B cell (primary cell): ENCODE measurements around the gene B4GALNT4. TPM values are rescaled to one million over a fixed set of nuclear protein-coding genes. Genes with fewer than 3 reads are reported as not detected.

Source experiments
- ATAC-seq: fragments of 200-7000 bp; cut with Tn5 transposase; one replicate; pipeline ENCODE4 v1.10.0; 2021; ENCODE audit warnings: low read depth, mild to moderate bottlenecking, moderate number of reproducible peaks, moderate library complexity
- CTCF ChIA-PET: fragments of 350-600 bp; sonication (Branson Sonifier 250); formaldehyde crosslinking; loops from one replicate; lab custom pipeline; 2021; ENCODE audit warnings: antibody characterized with exemption, inconsistent platforms; lab: Charles Lee
- POLR2A ChIA-PET: fragments of 350-600 bp; sonication (Branson Sonifier 250); formaldehyde crosslinking; loops from one replicate; lab custom pipeline; 2021; ENCODE audit warnings: antibody characterized with exemption; lab: Charles Lee
- DNase-seq: peaks from one replicate; pipeline ENCODE4 v3.0.0; 2013
- H2AFZ ChIP-seq: 2 replicates; pipeline ENCODE4 v1.6.1; 2012; ENCODE audit warnings: mild to moderate bottlenecking, low read depth, low read length; ENCODE audit not compliant: insufficient read depth, poor library complexity, severe bottlenecking
- H3K27ac ChIP-seq, 2 donors: 1 replicate in 1 of 2; 2 replicates in 1 of 2; pipeline ENCODE4 v1.5.1; 2012 to 2013; ENCODE audit warnings: low read length in 2 of 2, mild to moderate bottlenecking in 2 of 2, moderate library complexity in 1 of 2
- H3K27me3 ChIP-seq, 4 experiments: fragments of 200-600 bp in 1 of 4; sonication (generic) in 1 of 4; replicated peaks in 1 of 4; 1 replicate in 2 of 4; 2 replicates in 2 of 4; pipeline versions ENCODE4 v1.6.1 to v1.7.0; 2013 to 2016; ENCODE audit warnings: low read length in 3 of 4, mild to moderate bottlenecking in 2 of 4, mixed read lengths in 1 of 4, moderate library complexity in 1 of 4; ENCODE audit not compliant: insufficient read depth in 4 of 4, control insufficient read depth in 3 of 4; ENCODE audit errors: control extremely low read depth in 1 of 4
- H3K36me3 ChIP-seq, 2 experiments: replicated peaks in 1 of 2; 1 replicate in 1 of 2; 2 replicates in 1 of 2; pipeline versions ENCODE4 v1.6.1 to v1.7.1; 2013; ENCODE audit warnings: low read length in 1 of 2; ENCODE audit not compliant: insufficient read depth in 2 of 2, control insufficient read depth in 1 of 2; ENCODE audit errors: control extremely low read depth in 1 of 2, extremely low read depth in 1 of 2
- H3K4me1 ChIP-seq, 2 donors: fragments of 200-600 bp in 1 of 2; sonication (generic) in 1 of 2; 1 replicate in 1 of 2; 2 replicates in 1 of 2; pipeline versions ENCODE4 v1.5.1 to v1.6.1; 2013 to 2017; ENCODE audit warnings: low read length in 2 of 2; ENCODE audit not compliant: control insufficient read depth in 2 of 2, insufficient read depth in 2 of 2
- H3K4me2 ChIP-seq: replicated peaks from 2 replicates; pipeline ENCODE3; 2012; ENCODE audit warnings: mild to moderate bottlenecking, low read depth, low read length; ENCODE audit not compliant: poor library complexity, severe bottlenecking
- H3K4me3 ChIP-seq, 5 experiments: fragments of 200-600 bp in 1 of 5; sonication (generic) in 1 of 5; 1 replicate in 3 of 5; 2 replicates in 2 of 5; pipeline versions ENCODE4 v1.5.1 to v1.7.0; 2011 to 2016; ENCODE audit warnings: low read length in 4 of 5, mild to moderate bottlenecking in 4 of 5, low read depth in 2 of 5, control low read depth in 1 of 5, moderate library complexity in 1 of 5; ENCODE audit not compliant: insufficient read depth in 1 of 5; ENCODE audit errors: control extremely low read depth in 1 of 5, extremely low read depth in 1 of 5
- H3K79me2 ChIP-seq: fragments of 200-600 bp; sonication (generic); one replicate; pipeline ENCODE4 v1.6.0; 2016; ENCODE audit warnings: low read length; ENCODE audit not compliant: control insufficient read depth, insufficient read depth
- H3K9ac ChIP-seq: fragments of 200-600 bp; sonication (generic); 2 replicates; pipeline ENCODE4 v1.6.1; 2017; ENCODE audit warnings: mild to moderate bottlenecking, low read length, moderate library complexity
- H3K9me3 ChIP-seq, 3 donors: one replicate each; pipeline versions ENCODE4 v1.6.1 to v1.7.1; 2013; ENCODE audit warnings: low read length in 2 of 3; ENCODE audit not compliant: control insufficient read depth in 2 of 3, insufficient read depth in 1 of 3; ENCODE audit errors: control extremely low read depth in 1 of 3
- H4K20me1 ChIP-seq: 2 replicates; pipeline ENCODE4 v1.6.0; 2012; ENCODE audit warnings: mild to moderate bottlenecking, low read length; ENCODE audit not compliant: insufficient read depth, control insufficient read depth, poor library complexity, severe bottlenecking
- H3K27ac Mint-ChIP-seq: one replicate; pipeline ENCODE4 v1.8.0; 2021; ENCODE audit warnings: mixed read lengths
- H3K27me3 Mint-ChIP-seq: one replicate; pipeline ENCODE4 v1.8.0; 2021; ENCODE audit warnings: mixed read lengths
- H3K4me1 Mint-ChIP-seq: one replicate; pipeline ENCODE4 v1.8.0; 2021; ENCODE audit warnings: mixed read lengths
- H3K4me3 Mint-ChIP-seq: one replicate; pipeline ENCODE4 v1.8.0; 2021; ENCODE audit warnings: mixed read lengths
- H3K9me3 Mint-ChIP-seq: one replicate; pipeline ENCODE4 v1.8.0; 2022; ENCODE audit warnings: mixed read lengths; ENCODE audit not compliant: insufficient read depth
- CTCF ChIP-seq: fragments of 200-600 bp; IDR thresholded peaks from one replicate; pipeline ENCODE4 v1.8.0; 2022; ENCODE audit warnings: antibody characterized with exemption, mild to moderate bottlenecking
- EZH2 ChIP-seq: IDR thresholded peaks from 2 replicates; pipeline ENCODE4 v1.6.1; 2012; ENCODE audit warnings: borderline replicate concordance, low read depth, mild to moderate bottlenecking, moderate library complexity, low read length; ENCODE audit not compliant: insufficient read depth, poor library complexity, severe bottlenecking
- WGBS: methylation state at CpG from one replicate; pipeline ENCODE4 v1.1.5; 2013; ENCODE audit warnings: missing lambda C conversion rate; ENCODE audit not compliant: insufficient coverage; 5-methylcytosine and 5-hydroxymethylcytosine counted together
- intact Hi-C: fragments of 100-400 bp; cut with micrococcal nuclease; formaldehyde crosslinking; loops from one replicate; pipeline ENCODE4 v1.10.0; 2022
- polyA plus RNA-seq: library from polyadenylated mRNA; depleted of rRNA; stranded (reverse); fragments of >200 nt; gene quantifications from 2 replicates; pipeline ENCODE4 v1.2.3, GENCODE V29; 2012
- total RNA-seq, 2 donors: library from RNA; stranded (reverse); fragments of 120-200 nt in 1 of 2; gene quantifications; 1 replicate in 1 of 2; 2 replicates in 1 of 2; pipeline versions ENCODE4 v1.2.3 to v1.2.4, GENCODE V29; 2013 to 2022

The B4GALNT4 gene
- total and polyA plus RNA-seq, 2 donors (not counting 1 experiment from before 2014, with no cell fraction given), result not detected

GRCh38 chr11:413120-414081 lies 44.1 kb downstream of the B4GALNT4 start:
- ChIA-PET POLR2A (interaction anchor here (0.5 to 0.6 kb wide), 2 partner anchors 23 to 122 kb away, joined by 3 read pairs; partner anchors contain the start of gene HRAS), CTCF (interaction anchor here (2.2 kb wide), 1 partner anchor 35 kb away, joined by 8 read pairs; no protein-coding TSS in a partner anchor)
- intact Hi-C loops, result loop anchor here (2.0 kb wide), 1 partner anchor 35 kb away; no protein-coding TSS in a partner anchor
- peaks cover 5% of the 10 kb centered on the region for H4K20me1 ChIP-seq
- no peak overlapping the region for H3K9ac ChIP-seq
- ATAC-seq (no peak), DNase-seq (no peak)
- no peaks in the 10 kb centered on the region for H3K9me3 ChIP-seq
- Mint-ChIP-seq H3K4me1 (peaks cover 24% of the 10 kb centered on the region), H3K4me3 (peak overlapping the region; percentile 34), H3K9me3 (no peaks in the 10 kb centered on the region), H3K27ac (no peak overlapping the region), H3K27me3 (no peaks in the 10 kb centered on the region)
- no peak for TF ChIP-seq CTCF
- TF ChIP-seq EZH2, result no peak
- H3K79me2 ChIP-seq, result peaks cover 13% of the 10 kb centered on the region
- WGBS, result 44% methylated on average over 13 of the region's 14 CpGs
- H3K4me3 ChIP-seq, result no peak overlapping the region
- peaks cover 24 to 37% of the 10 kb centered on the region in 2 donors for H3K4me1 ChIP-seq
- peak overlapping the region; percentile 35 for H3K4me2 ChIP-seq
- H3K27ac ChIP-seq, result no peak overlapping the region
- no peak overlapping the region for H2AFZ ChIP-seq
- H3K36me3 ChIP-seq, result no peaks in the 10 kb centered on the region
- no peaks in the 10 kb centered on the region for H3K27me3 ChIP-seq
